BE2C (cell line): ENCODE results near the gene TRPT1.

Experiments used
- DNase-seq: peaks from one replicate; pipeline ENCODE4 v3.0.0-alpha.2; 2020
- H3K27me3 ChIP-seq: fragments of 250-450 bp; sonication (Bioruptor Pico); 2 replicates; pipeline ENCODE4 v1.5.1; 2020; ENCODE audit warnings: mild to moderate bottlenecking
- H3K36me3 ChIP-seq: fragments of 250-450 bp; sonication (Bioruptor Pico); 2 replicates; pipeline ENCODE4 v1.5.1; 2020; ENCODE audit warnings: mild to moderate bottlenecking
- H3K4me1 ChIP-seq: fragments of 250-450 bp; sonication (Bioruptor Pico); 2 replicates; pipeline ENCODE4 v1.5.1; 2020
- H3K4me3 ChIP-seq: 2 replicates; pipeline ENCODE4 v1.5.1; 2011; ENCODE audit warnings: low read depth, low read length
- H3K9me3 ChIP-seq: fragments of 250-450 bp; sonication (Bioruptor Pico); 2 replicates; pipeline ENCODE4 v1.5.1; 2020
- TF ChIP-seq, protein P1 (sequence below): IDR thresholded peaks from 2 replicates; pipeline ENCODE4 v1.5.1; 2012; ENCODE audit warnings: mild to moderate bottlenecking, low read depth, low read length

The TRPT1 gene

DNA sequence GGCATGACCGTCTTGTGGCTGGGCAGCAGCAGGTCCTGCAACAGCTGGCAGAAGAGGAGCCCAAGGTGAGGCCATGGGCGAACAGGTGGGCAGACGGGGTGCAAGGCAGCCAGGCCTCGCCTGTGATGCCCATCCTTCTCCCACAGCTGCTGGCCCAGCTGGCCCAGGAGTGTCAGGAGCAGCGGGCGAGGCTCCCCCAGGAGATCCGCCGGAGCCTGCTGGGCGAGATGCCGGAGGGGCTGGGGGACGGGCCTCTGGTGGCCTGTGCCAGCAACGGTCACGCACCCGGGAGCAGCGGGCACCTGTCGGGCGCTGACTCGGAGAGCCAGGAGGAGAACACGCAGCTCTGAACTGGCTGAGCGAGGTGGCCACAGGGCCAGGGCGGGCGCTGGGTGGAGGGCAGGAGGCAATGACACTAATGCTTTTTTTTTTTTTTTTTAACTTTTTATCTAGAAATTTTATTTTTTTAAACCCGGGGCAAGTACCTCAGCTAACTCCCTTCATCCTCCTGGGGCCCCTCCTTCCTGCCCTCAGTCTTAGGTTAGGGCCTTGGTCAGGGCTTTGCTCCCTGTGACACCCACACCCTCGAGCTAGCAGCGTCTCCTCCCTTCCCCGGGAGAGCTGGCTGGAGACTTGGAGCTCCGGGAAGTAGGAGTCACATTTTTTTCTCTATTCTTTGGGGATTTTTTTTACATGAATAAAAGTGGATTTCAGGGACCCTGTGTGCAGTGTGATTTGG is 41.4 kb upstream of the TRPT1 start:
- Histone ChIP-seq H3K4me3 (no peak overlapping the region), H3K27me3 (no peaks in the 10 kb centered on the region), H3K9me3 (no peaks in the 10 kb centered on the region), H3K4me1 (peaks cover 21% of the 10 kb centered on the region), H3K36me3 (peaks cover 3% of the 10 kb centered on the region)
- no peak for DNase-seq
- TF ChIP-seq, protein P1, sequence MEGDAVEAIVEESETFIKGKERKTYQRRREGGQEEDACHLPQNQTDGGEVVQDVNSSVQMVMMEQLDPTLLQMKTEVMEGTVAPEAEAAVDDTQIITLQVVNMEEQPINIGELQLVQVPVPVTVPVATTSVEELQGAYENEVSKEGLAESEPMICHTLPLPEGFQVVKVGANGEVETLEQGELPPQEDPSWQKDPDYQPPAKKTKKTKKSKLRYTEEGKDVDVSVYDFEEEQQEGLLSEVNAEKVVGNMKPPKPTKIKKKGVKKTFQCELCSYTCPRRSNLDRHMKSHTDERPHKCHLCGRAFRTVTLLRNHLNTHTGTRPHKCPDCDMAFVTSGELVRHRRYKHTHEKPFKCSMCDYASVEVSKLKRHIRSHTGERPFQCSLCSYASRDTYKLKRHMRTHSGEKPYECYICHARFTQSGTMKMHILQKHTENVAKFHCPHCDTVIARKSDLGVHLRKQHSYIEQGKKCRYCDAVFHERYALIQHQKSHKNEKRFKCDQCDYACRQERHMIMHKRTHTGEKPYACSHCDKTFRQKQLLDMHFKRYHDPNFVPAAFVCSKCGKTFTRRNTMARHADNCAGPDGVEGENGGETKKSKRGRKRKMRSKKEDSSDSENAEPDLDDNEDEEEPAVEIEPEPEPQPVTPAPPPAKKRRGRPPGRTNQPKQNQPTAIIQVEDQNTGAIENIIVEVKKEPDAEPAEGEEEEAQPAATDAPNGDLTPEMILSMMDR, result no peak

DNA sequence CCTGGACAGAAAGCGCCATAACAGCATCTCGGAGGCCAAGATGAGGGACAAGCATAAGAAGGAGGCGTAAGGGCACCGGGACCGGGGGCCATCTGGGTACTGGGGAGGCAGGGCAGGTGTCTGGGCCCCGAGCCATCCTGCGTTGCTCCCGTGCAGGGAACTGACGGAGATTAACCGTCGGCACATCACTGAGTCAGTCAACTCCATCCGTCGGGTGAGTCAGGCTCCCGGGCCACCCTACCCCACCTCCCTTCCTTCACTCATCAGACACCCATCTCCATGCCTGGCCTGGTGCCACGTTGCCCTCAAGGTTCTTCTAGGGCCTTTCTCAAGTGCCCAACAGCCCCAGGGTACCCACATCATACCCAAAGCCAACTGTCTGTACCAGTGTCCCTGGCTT is 40.4 kb upstream of the TRPT1 start:
- Histone ChIP-seq H3K9me3 (no peaks in the 10 kb centered on the region), H3K4me1 (peaks cover 21% of the 10 kb centered on the region), H3K36me3 (peaks cover 3% of the 10 kb centered on the region), H3K27me3 (no peaks in the 10 kb centered on the region), H3K4me3 (no peak overlapping the region)
- TF ChIP-seq, protein P1, result no peak
- DNase-seq, result no peak

- no peak for DNase-seq
- Histone ChIP-seq H3K4me1 (peaks cover 21% of the 10 kb centered on the region), H3K36me3 (peaks cover 3% of the 10 kb centered on the region), H3K9me3 (no peaks in the 10 kb centered on the region), H3K27me3 (no peaks in the 10 kb centered on the region), H3K4me3 (no peak overlapping the region)
- TF ChIP-seq, protein P1, result no peak
Observed at GRCh38 chr11:64265176-64266160, 39.5 kb upstream of the TRPT1 start.

GRCh38 chr11:64264371-64264852 is 38.4 kb upstream of the TRPT1 start:
- peak; percentile 70 for DNase-seq
- peaks cover 21% of the 10 kb centered on the region for H3K4me1 ChIP-seq
- H3K27me3 ChIP-seq, result no peaks in the 10 kb centered on the region
- no peak overlapping the region for H3K4me3 ChIP-seq
- H3K36me3 ChIP-seq, result peaks cover 3% of the 10 kb centered on the region
- TF ChIP-seq, protein P1, result no peak
- no peaks in the 10 kb centered on the region for H3K9me3 ChIP-seq

GRCh38 chr11:64263947-64264317 is 37.9 kb upstream of the TRPT1 start:
- Histone ChIP-seq H3K9me3 (no peaks in the 10 kb centered on the region), H3K27me3 (no peaks in the 10 kb centered on the region), H3K36me3 (peaks cover 3% of the 10 kb centered on the region), H3K4me1 (peaks cover 21% of the 10 kb centered on the region), H3K4me3 (no peak overlapping the region)
- no peak for DNase-seq
- TF ChIP-seq, protein P1, result no peak
